Type B pancreatic cell (in vitro differentiated cells): ENCODE results near the gene CPT1C. TPM values are rescaled to one million over a fixed set of nuclear protein-coding genes. Genes with fewer than 3 reads are reported as not detected.

Source experiments
- DNase-seq: peaks from one replicate; pipeline ENCODE4 v3.0.0; 2021; ENCODE audit warnings: mixed read lengths; ENCODE audit not compliant: unreplicated experiment; ENCODE audit errors: extremely low spot score
- H3K27ac Mint-ChIP-seq: 2 replicates; pipeline ENCODE4 v1.8.0; 2021; ENCODE audit warnings: mild to moderate bottlenecking, mixed read lengths
- H3K27me3 Mint-ChIP-seq: 2 replicates; pipeline ENCODE4 v1.8.0; 2021; ENCODE audit warnings: mixed read lengths
- H3K36me3 Mint-ChIP-seq: 2 replicates; pipeline ENCODE4 v1.8.0; 2021; ENCODE audit warnings: mixed read lengths
- H3K4me1 Mint-ChIP-seq: one replicate; pipeline ENCODE4 v1.8.0; 2021; ENCODE audit warnings: mixed read lengths; ENCODE audit not compliant: unreplicated experiment
- H3K4me3 Mint-ChIP-seq: 2 replicates; pipeline ENCODE4 v1.8.0; 2021; ENCODE audit warnings: mild to moderate bottlenecking, mixed read lengths
- H3K9me3 Mint-ChIP-seq: 2 replicates; pipeline ENCODE4 v1.8.0; 2021; ENCODE audit warnings: mixed read lengths
- total RNA-seq: library from RNA; stranded (reverse); gene quantifications from 2 replicates; pipeline ENCODE4 v1.2.1, GENCODE V29; 2021; ENCODE audit warnings: low replicate concordance
- TF ChIP-seq, protein P1 (sequence below): fragments of 200-600 bp; sonication (generic); conservative IDR thresholded peaks from 2 replicates; pipeline ENCODE4 v1.5.0; 2021; ENCODE audit warnings: antibody characterized with exemption, mild to moderate bottlenecking

The CPT1C gene
- total RNA-seq, 1 donor from 2014 or later = 65.0 TPM

DNA sequence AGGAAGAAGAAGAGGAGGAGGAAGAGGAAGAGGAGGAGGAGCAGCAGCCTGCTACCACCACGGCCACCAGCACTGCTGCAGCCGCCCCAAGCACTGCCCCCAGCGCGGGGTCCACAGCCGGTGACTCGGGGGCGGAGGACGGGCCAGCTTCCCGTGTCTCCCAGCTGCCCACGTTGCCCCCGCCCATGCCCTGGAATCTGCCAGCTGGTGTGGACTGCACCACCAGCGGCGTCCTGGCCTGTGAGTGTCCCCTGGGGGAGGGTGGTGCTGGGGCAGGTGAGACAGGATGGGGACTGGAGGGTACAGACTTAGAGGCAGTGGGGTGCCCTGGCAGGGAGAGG lies 37.5 kb upstream of the CPT1C start:
- Mint-ChIP-seq H3K36me3 (peaks cover 8% of the 10 kb centered on the region), H3K4me1 (no peaks in the 10 kb centered on the region), H3K9me3 (no peaks in the 10 kb centered on the region), H3K27ac (no peak overlapping the region), H3K27me3 (no peaks in the 10 kb centered on the region), H3K4me3 (no peak overlapping the region)
- no peak for DNase-seq
- TF ChIP-seq, protein P1, sequence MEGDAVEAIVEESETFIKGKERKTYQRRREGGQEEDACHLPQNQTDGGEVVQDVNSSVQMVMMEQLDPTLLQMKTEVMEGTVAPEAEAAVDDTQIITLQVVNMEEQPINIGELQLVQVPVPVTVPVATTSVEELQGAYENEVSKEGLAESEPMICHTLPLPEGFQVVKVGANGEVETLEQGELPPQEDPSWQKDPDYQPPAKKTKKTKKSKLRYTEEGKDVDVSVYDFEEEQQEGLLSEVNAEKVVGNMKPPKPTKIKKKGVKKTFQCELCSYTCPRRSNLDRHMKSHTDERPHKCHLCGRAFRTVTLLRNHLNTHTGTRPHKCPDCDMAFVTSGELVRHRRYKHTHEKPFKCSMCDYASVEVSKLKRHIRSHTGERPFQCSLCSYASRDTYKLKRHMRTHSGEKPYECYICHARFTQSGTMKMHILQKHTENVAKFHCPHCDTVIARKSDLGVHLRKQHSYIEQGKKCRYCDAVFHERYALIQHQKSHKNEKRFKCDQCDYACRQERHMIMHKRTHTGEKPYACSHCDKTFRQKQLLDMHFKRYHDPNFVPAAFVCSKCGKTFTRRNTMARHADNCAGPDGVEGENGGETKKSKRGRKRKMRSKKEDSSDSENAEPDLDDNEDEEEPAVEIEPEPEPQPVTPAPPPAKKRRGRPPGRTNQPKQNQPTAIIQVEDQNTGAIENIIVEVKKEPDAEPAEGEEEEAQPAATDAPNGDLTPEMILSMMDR = no peak

DNA sequence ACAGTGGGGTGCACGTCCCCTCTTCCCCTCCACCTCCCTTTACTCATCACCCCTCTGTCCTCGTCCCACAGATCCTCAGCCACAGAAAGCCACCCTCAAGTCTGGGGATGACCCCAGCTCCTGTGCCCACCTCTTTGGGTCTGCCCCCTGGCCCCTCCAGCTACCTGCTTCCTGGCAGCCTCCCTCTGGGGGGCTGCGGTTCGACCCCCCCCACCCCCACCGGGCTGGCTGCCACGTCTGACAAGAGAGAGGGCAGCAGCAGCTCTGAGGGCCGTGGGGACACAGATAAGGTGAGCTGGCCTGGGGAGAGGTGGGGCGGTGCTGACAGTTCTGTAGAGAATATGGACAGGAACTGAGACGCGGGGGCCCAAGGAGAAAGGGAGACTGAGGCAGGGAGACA lies 36.3 kb upstream of the CPT1C start:
- H3K4me1 Mint-ChIP-seq = no peaks in the 10 kb centered on the region
- H3K27ac Mint-ChIP-seq = no peak overlapping the region
- DNase-seq = no peak
- H3K36me3 Mint-ChIP-seq = peaks cover 8% of the 10 kb centered on the region
- H3K9me3 Mint-ChIP-seq = no peaks in the 10 kb centered on the region
- H3K4me3 Mint-ChIP-seq = no peak overlapping the region
- no peaks in the 10 kb centered on the region for H3K27me3 Mint-ChIP-seq
- TF ChIP-seq, protein P1 = no peak

DNA sequence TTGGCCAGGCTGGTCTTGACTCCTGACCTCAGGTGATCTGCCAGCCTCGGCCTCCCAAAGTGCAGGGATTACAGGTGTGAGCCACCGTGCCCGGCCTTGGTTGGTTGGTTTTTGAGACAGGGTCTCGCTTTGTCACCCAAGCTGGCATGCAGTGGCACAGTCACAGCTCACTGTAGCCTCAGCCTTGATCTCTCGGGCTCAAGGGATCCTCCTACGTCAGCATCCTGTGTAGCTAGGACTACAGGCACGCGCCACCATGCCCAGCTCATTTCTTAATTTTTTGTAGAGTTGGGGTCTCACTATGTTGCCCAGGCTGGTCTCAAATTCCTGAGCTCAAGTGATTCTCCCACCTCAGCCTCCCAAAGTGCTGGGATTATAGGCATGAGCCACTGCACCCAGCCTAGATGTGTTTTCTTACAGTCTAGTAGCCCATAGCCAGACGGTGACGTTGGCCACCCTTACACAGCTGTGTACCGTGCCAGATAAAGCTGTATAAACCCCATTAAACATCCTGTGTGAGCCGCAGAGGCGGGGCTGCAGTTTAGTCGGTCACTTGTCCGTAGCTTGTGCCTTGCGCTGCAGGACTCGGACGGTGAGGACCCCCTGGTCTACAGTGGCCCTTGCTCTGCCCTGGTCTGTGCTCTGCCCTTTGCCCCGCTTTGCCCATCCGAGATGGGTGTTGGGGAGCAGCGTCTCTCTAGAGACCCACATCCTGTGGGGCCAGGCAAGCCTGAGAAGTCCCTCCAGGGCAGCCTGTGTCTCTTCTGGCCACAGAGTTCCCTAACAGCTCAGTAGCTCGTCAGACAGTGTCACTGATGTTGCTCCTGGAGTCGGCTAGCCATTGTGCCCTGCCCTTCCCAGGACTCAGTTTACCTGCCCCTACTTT lies 35.1 kb upstream of the CPT1C start:
- Mint-ChIP-seq H3K27ac (no peak overlapping the region), H3K36me3 (peaks cover 14% of the 10 kb centered on the region), H3K4me3 (no peak overlapping the region), H3K9me3 (no peaks in the 10 kb centered on the region), H3K27me3 (no peaks in the 10 kb centered on the region), H3K4me1 (no peaks in the 10 kb centered on the region)
- no peak for DNase-seq
- TF ChIP-seq, protein P1 = no peak

DNA sequence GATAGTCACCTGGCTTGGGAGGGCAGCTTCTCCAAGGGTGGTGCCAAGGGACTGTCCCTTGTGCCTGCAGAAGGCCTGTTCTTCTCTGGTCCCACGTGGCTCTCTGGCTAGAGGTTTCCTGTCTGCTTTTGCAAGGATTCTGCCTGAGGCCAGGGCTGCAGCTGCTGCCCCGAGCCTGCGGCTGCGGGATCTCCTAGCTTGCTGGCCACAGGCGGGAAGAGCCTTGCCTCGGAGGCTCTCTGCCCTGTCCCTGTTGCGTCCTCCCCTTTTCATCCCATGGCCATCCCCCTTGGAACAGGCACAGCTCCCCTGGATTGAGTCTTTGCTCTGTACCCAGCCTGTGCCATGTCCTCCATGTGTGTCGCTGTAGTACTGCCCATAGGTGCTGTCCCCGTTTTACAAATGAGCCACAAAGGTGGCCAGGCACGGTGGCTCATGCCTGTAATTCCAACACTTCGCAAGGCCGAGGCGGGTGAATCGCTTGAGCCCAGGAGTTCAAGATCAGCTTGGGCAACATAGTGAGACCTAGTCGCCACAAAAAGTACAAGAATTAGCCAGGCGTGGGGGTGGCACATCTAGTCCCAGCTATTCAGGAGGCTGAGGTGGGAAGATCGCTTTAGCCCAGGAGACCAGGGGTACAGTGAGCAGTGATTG lies 34.3 kb upstream of the CPT1C start:
- H3K36me3 Mint-ChIP-seq = peaks cover 14% of the 10 kb centered on the region
- H3K4me1 Mint-ChIP-seq = no peaks in the 10 kb centered on the region
- DNase-seq = no peak
- no peaks in the 10 kb centered on the region for H3K9me3 Mint-ChIP-seq
- TF ChIP-seq, protein P1 = no peak
- no peak overlapping the region for H3K4me3 Mint-ChIP-seq
- no peak overlapping the region for H3K27ac Mint-ChIP-seq
- H3K27me3 Mint-ChIP-seq = no peaks in the 10 kb centered on the region

DNA sequence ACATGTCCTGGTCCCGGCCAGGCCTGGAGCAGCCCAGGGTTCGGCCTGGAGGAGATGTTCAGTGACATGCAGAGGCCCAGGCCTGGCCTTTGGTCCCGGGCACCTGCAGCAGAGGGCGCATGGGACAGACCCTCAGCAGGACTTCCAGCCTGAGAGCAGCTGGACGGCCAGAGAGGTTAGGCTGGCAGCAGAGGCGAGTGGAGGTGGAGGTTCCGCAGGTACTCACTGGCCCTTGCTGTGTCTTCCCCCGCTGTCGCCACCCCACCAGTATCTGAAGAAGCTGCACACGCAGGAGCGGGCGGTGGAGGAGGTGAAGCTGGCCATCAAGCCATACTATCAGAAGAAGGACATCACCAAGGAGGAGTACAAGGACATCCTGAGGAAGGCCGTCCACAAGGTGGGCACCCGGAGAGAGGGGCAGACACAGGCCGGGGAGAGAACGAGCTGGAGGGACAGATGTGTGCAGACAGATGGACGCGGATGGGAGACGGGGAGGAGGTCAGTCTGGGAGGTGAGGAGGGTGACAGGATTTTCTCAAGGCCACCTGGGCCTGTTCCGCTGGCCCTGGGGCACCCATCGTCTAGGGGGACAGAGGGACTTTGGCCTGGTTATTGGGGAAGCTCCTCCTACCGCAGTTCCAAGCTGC lies 33.3 kb upstream of the CPT1C start:
- Mint-ChIP-seq H3K4me3 (no peak overlapping the region), H3K27me3 (no peaks in the 10 kb centered on the region), H3K36me3 (peaks cover 14% of the 10 kb centered on the region), H3K9me3 (no peaks in the 10 kb centered on the region), H3K4me1 (no peaks in the 10 kb centered on the region), H3K27ac (no peak overlapping the region)
- TF ChIP-seq, protein P1 = no peak
- no peak for DNase-seq
